Hepatocyte (in vitro differentiated cells): ENCODE data around the gene KPNA3.

Source experiments
- EZH2 ChIP-seq: fragments of 200-600 bp; sonication (generic); IDR thresholded peaks from 2 replicates; pipeline ENCODE4 v1.6.1; 2016; ENCODE audit warnings: antibody characterized with exemption, mild to moderate bottlenecking, borderline replicate concordance
- TF ChIP-seq, protein P1 (sequence below): fragments of 200-600 bp; sonication (generic); IDR thresholded peaks from 2 replicates; pipeline ENCODE4 v1.5.1; 2016; ENCODE audit warnings: antibody characterized with exemption, mild to moderate bottlenecking; ENCODE audit not compliant: poor library complexity

DNA sequence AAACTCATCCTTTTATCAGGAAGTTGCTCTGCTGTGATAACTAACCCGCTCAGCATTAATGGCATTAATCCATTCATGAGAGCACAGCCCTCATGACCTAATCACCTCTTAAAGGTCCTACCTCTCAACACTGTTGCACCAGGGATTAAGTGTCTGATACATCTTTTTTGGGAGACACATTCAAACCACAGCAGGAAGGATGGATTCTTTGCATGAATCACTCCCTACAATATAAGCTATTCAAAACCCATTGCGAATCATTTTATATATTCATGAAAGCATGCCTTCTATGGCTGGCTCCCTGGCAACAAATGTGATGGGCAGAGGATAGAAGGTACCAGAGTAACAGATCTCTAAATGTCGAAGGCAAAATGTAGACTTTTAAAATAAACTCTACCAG, 136.6 kb downstream of the KPNA3 start:
- TF ChIP-seq, protein P1, sequence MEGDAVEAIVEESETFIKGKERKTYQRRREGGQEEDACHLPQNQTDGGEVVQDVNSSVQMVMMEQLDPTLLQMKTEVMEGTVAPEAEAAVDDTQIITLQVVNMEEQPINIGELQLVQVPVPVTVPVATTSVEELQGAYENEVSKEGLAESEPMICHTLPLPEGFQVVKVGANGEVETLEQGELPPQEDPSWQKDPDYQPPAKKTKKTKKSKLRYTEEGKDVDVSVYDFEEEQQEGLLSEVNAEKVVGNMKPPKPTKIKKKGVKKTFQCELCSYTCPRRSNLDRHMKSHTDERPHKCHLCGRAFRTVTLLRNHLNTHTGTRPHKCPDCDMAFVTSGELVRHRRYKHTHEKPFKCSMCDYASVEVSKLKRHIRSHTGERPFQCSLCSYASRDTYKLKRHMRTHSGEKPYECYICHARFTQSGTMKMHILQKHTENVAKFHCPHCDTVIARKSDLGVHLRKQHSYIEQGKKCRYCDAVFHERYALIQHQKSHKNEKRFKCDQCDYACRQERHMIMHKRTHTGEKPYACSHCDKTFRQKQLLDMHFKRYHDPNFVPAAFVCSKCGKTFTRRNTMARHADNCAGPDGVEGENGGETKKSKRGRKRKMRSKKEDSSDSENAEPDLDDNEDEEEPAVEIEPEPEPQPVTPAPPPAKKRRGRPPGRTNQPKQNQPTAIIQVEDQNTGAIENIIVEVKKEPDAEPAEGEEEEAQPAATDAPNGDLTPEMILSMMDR, result no peak
- TF ChIP-seq EZH2, result no peak
